ENCODE data around the gene GRIFIN.

Gene GRIFIN

DNA sequence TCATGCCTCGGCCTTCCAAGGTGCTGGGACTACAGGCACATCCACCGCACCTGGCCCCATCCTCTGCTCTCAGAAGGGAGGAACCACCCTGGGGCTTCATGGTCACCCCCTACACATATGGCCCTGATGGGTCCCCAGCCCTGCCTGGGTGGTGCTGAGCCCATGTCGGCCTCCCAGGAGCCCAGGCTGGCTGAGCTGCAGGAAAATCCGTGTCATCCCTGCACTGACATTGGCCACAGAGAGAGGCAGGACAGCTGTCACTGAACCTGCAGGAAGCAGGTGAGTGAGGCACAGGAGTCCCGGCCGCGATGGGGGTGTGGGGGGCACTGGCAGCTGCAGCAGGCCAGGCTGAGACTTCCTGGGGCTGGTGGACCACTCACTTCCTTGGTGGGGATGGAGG lies 8.0 kb downstream of the GRIFIN start:
- no peak for DNase-seq (ENCODE audit: low read depth in 2 of 2)
- TF ChIP-seq, protein P1, sequence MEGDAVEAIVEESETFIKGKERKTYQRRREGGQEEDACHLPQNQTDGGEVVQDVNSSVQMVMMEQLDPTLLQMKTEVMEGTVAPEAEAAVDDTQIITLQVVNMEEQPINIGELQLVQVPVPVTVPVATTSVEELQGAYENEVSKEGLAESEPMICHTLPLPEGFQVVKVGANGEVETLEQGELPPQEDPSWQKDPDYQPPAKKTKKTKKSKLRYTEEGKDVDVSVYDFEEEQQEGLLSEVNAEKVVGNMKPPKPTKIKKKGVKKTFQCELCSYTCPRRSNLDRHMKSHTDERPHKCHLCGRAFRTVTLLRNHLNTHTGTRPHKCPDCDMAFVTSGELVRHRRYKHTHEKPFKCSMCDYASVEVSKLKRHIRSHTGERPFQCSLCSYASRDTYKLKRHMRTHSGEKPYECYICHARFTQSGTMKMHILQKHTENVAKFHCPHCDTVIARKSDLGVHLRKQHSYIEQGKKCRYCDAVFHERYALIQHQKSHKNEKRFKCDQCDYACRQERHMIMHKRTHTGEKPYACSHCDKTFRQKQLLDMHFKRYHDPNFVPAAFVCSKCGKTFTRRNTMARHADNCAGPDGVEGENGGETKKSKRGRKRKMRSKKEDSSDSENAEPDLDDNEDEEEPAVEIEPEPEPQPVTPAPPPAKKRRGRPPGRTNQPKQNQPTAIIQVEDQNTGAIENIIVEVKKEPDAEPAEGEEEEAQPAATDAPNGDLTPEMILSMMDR (IDR thresholded peaks at IDR 0.05; ENCODE audit: low read depth, low read length) = no peak
- H3K4me3 ChIP-seq (replicated peaks in 1 of 2; ENCODE audit: low read depth in 2 of 2, low read length in 2 of 2) = no peak overlapping the region

DNA sequence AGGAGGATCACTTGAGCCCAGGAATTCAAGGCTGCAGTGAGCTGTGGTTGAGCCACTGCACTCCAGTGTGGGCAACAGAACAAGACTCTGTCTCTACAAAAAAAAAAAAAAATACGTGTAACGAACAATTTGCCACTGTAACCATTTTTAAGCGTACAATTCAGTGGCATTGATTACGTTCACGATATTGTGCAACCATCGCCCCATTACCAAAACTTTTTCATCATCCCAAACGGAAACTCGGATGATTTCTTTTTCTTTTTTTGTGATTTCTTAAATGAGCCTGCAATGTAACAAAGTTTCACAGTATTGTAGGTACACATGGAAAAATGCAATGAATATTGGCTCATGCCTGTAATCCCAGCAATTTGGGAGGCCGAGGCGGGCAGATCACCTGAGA lies 9.5 kb downstream of the GRIFIN start:
- H3K4me3 ChIP-seq (replicated peaks in 1 of 2; ENCODE audit: low read depth in 2 of 2, low read length in 2 of 2) = no peak overlapping the region
- TF ChIP-seq, protein P1 (IDR thresholded peaks at IDR 0.05; ENCODE audit: low read depth, low read length) = no peak
- DNase-seq (ENCODE audit: low read depth in 2 of 2) = no peak

DNA sequence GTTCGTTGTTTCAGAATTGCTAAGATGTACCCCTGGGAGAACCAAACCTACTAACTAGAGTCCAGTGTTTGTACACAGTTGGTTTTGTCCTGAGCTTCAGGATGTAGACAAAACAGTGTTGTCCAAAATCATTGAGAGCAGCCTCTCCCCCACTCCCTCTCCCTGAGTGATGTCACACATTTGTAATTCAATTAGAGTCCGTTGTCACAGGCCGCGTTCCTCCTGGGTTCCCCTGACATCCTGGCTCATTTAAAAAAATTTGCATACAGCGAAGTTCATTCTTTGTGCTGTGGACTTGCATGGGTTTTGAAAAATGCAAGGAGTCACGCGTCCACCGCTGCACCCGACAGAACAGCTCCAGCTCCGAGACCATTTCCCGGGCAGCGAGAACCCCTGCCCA lies 10.3 kb downstream of the GRIFIN start:
- TF ChIP-seq, protein P1 (IDR thresholded peaks at IDR 0.05; ENCODE audit: low read depth, low read length) = no peak
- no peak overlapping the region for H3K4me3 ChIP-seq (replicated peaks in 1 of 2; ENCODE audit: low read depth in 2 of 2, low read length in 2 of 2)
- DNase-seq (ENCODE audit: low read depth in 2 of 2) = no peak

- TF ChIP-seq, protein P1 (IDR thresholded peaks at IDR 0.05; ENCODE audit: low read depth, low read length) = no peak
- no peak overlapping the region for H3K4me3 ChIP-seq (replicated peaks in 1 of 2; ENCODE audit: low read depth in 2 of 2, low read length in 2 of 2)
- DNase-seq (ENCODE audit: low read depth in 2 of 2) = no peak
Observed at GRCh38 chr7:2462731-2463130, 13.5 kb downstream of the GRIFIN start.

DNA sequence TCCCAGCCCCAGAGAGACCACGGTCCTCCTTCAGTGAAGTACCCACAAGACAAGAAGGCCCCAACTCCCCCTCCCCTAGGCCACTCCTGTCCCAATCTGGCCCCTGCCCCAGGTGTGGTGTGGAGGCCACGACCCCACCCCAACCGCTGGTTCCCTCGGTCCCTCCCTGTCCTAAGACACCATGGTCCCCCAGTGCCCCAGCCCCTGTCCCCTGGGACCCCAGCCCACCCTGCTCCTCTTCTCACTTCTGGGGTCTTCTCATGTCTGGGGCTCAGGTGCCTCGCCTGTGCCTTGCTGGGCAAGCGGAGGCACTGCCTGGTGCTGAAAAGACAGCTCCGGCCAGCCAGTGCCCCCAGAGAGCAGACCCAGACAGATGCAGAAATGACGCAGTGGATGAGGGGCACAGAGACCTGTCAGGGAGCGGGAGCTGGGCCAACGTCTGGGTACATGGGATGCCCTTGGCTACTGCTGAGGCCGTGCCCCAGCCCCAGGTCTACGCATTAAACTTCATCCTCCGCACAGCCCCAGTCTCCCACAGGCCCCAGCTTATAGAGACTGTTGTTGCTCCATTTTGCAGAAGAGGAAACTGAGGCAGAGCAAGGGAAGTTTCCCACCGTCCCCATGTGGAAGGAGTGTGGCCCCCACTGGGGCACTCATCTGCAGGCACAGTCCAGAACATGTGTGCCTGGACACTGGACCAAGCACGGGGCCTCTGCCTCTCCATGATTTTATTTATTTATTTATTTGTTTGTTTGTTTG lies 14.8 kb downstream of the GRIFIN start:
- no peak overlapping the region for H3K4me3 ChIP-seq (replicated peaks in 1 of 2; ENCODE audit: low read depth in 2 of 2, low read length in 2 of 2)

GRCh38 chr7:2460641-2461040 lies 15.6 kb downstream of the GRIFIN start:
- DNase-seq (ENCODE audit: low read depth in 2 of 2) = no peak
- H3K4me3 ChIP-seq (replicated peaks in 1 of 2; ENCODE audit: low read depth in 2 of 2, low read length in 2 of 2) = no peak overlapping the region
- TF ChIP-seq, protein P1 (IDR thresholded peaks at IDR 0.05; ENCODE audit: low read depth, low read length) = no peak

More for the DNA sequence above, 14.8 kb downstream of the GRIFIN start:
- no peak for DNase-seq (ENCODE audit: low read depth in 2 of 2)
- TF ChIP-seq, protein P1 (IDR thresholded peaks at IDR 0.05; ENCODE audit: low read depth, low read length) = no peak

GRCh38 chr7:2460188-2460587 lies 16.0 kb downstream of the GRIFIN start:
- no peak for DNase-seq (ENCODE audit: low read depth in 2 of 2)
- TF ChIP-seq, protein P1 (IDR thresholded peaks at IDR 0.05; ENCODE audit: low read depth, low read length) = no peak
- no peak overlapping the region for H3K4me3 ChIP-seq (replicated peaks in 1 of 2; ENCODE audit: low read depth in 2 of 2, low read length in 2 of 2)

Measured in cardiac fibroblast (primary cell).